DOHH2 (cell line): Measurements from ENCODE around the gene CPZ.

Experiments
- H3F3A ChIP-seq: fragments of 200-600 bp; sonication (generic), shearing (Covaris generic); 2 replicates; pipeline ENCODE4 v1.6.0; 2016; ENCODE audit warnings: antibody characterized with exemption, mild to moderate bottlenecking; ENCODE audit not compliant: control insufficient read depth, insufficient read depth
- H3K27ac ChIP-seq: fragments of 200-600 bp; sonication (generic); 2 replicates; pipeline ENCODE4 v1.5.1; 2014; ENCODE audit warnings: low read depth, mild to moderate bottlenecking, low read length, moderate library complexity
- H3K27me3 ChIP-seq: fragments of 200-600 bp; sonication (generic); 2 replicates; pipeline ENCODE4 v1.6.1; 2014; ENCODE audit warnings: mild to moderate bottlenecking, low read length, mixed read lengths; ENCODE audit not compliant: control insufficient read depth
- H3K36me3 ChIP-seq: fragments of 200-600 bp; sonication (generic); 2 replicates; pipeline ENCODE4 v1.6.1; 2014; ENCODE audit warnings: mild to moderate bottlenecking, low read length, moderate library complexity, mixed read lengths; ENCODE audit not compliant: control insufficient read depth
- H3K4me1 ChIP-seq: fragments of 200-600 bp; sonication (generic); 2 replicates; pipeline ENCODE4 v1.6.1; 2014; ENCODE audit warnings: mild to moderate bottlenecking, low read length, mixed read lengths; ENCODE audit not compliant: control insufficient read depth
- H3K4me2 ChIP-seq: fragments of 200-600 bp; sonication (generic); 2 replicates; pipeline ENCODE4 v1.6.0; 2014; ENCODE audit warnings: mild to moderate bottlenecking, low read length, moderate library complexity
- H3K4me3 ChIP-seq: fragments of 200-600 bp; sonication (generic); 2 replicates; pipeline ENCODE4 v1.5.1; 2014; ENCODE audit warnings: mild to moderate bottlenecking, low read length, mixed read lengths
- H3K79me2 ChIP-seq: fragments of 200-600 bp; sonication (generic); 2 replicates; pipeline ENCODE4 v1.6.1; 2014; ENCODE audit warnings: mild to moderate bottlenecking, low read length, mixed read lengths; ENCODE audit not compliant: control insufficient read depth
- H3K9me2 ChIP-seq: fragments of 200-600 bp; sonication (generic); replicated peaks from 2 replicates; pipeline ENCODE4 v1.6.1; 2014; ENCODE audit warnings: mild to moderate bottlenecking, low read length, mixed read lengths; ENCODE audit not compliant: control insufficient read depth
- H3K9me3 ChIP-seq: fragments of 200-600 bp; sonication (generic); 2 replicates; pipeline ENCODE4 v1.6.1; 2014; ENCODE audit warnings: antibody characterized with exemption, low read length, mixed read lengths; ENCODE audit not compliant: control insufficient read depth, insufficient read depth
- H4K20me1 ChIP-seq: fragments of 200-600 bp; sonication (generic); 2 replicates; pipeline ENCODE4 v1.6.0; 2014; ENCODE audit warnings: low read depth, mild to moderate bottlenecking, antibody characterized with exemption, low read length, moderate library complexity; ENCODE audit not compliant: control insufficient read depth, insufficient read depth
- CTCF ChIP-seq: fragments of 200-600 bp; sonication (generic); IDR thresholded peaks from one replicate; pipeline ENCODE4 v1.5.1; 2014; ENCODE audit warnings: antibody characterized with exemption, mild to moderate bottlenecking, low read depth, low read length; ENCODE audit not compliant: poor library complexity, severe bottlenecking
- EZH2phosphoT487 ChIP-seq: fragments of 200-600 bp; sonication (generic); IDR thresholded peaks from 2 replicates; pipeline ENCODE4 v1.6.1; 2017; ENCODE audit warnings: borderline replicate concordance, mild to moderate bottlenecking, antibody characterized with exemption, low read length, moderate library complexity, mixed read lengths

Gene CPZ

GRCh38 chr4:8615921-8616787 is 23.6 kb downstream of the CPZ start:
- H3F3A ChIP-seq: no peaks in the 10 kb centered on the region
- H4K20me1 ChIP-seq: no peaks in the 10 kb centered on the region
- no peaks in the 10 kb centered on the region for H3K27me3 ChIP-seq
- H3K4me2 ChIP-seq: no peak overlapping the region
- no peaks in the 10 kb centered on the region for H3K4me1 ChIP-seq
- no peak overlapping the region for H3K27ac ChIP-seq
- no peaks in the 10 kb centered on the region for H3K36me3 ChIP-seq
- H3K9me2 ChIP-seq: no peaks in the 10 kb centered on the region
- no peaks in the 10 kb centered on the region for H3K9me3 ChIP-seq
- TF ChIP-seq EZH2phosphoT487 (no peak), CTCF (no peak)
- no peaks in the 10 kb centered on the region for H3K79me2 ChIP-seq
- H3K4me3 ChIP-seq: no peak overlapping the region

- no peaks in the 10 kb centered on the region for H3K36me3 ChIP-seq
These were observed 24.3 kb downstream of the CPZ start for GRCh38 chr4:8616831-8617230.

GRCh38 chr4:8617486-8618040 is 25.0 kb downstream of the CPZ start:
- H4K20me1 ChIP-seq: no peaks in the 10 kb centered on the region
- no peaks in the 10 kb centered on the region for H3K79me2 ChIP-seq
- H3K4me2 ChIP-seq: no peak overlapping the region
- H3K36me3 ChIP-seq: no peaks in the 10 kb centered on the region
- H3K4me1 ChIP-seq: no peaks in the 10 kb centered on the region
- no peak for TF ChIP-seq EZH2phosphoT487
- no peak for TF ChIP-seq CTCF
- H3K27me3 ChIP-seq: no peaks in the 10 kb centered on the region
- no peaks in the 10 kb centered on the region for H3K9me2 ChIP-seq
- no peak overlapping the region for H3K4me3 ChIP-seq
- H3K9me3 ChIP-seq: no peaks in the 10 kb centered on the region
- H3K27ac ChIP-seq: no peak overlapping the region
- H3F3A ChIP-seq: no peaks in the 10 kb centered on the region

More at GRCh38 chr4:8616831-8617230, 24.3 kb downstream of the CPZ start:
- TF ChIP-seq EZH2phosphoT487: no peak
- TF ChIP-seq CTCF: no peak
- Histone ChIP-seq H3K4me1 (no peaks in the 10 kb centered on the region), H4K20me1 (no peaks in the 10 kb centered on the region), H3K4me3 (no peak overlapping the region), H3K4me2 (no peak overlapping the region), H3F3A (no peaks in the 10 kb centered on the region), H3K79me2 (no peaks in the 10 kb centered on the region), H3K9me2 (no peaks in the 10 kb centered on the region), H3K27ac (no peak overlapping the region), H3K27me3 (no peaks in the 10 kb centered on the region), H3K9me3 (no peaks in the 10 kb centered on the region)
